ENCODE results near the gene INAFM1. TPM values are rescaled to one million over a fixed set of nuclear protein-coding genes. Genes with fewer than 3 reads are reported as not detected.

INAFM1 gene
- total and polyA plus RNA-seq, 9 of the 15 experiments (the other 6 are each of a cell fraction or from before 2014, with no cell fraction given): 0.71 to 30.9 (median 3.1) TPM

GRCh38 chr19:47231215-47232054 is 43.2 kb upstream of the INAFM1 start (continued):
- no peak for TF ChIP-seq THRB (CRISPR knock-in tag; conservative IDR thresholded peaks at IDR 0.05)
- TF ChIP-seq MTA2 (IDR thresholded peaks at IDR 0.05; ENCODE audit: low read depth): 0 out of 2 replicates have a peak, but pooled peaks have one; percentile 5
- TF ChIP-seq ZNF740 (CRISPR knock-in tag; IDR thresholded peaks at IDR 0.05): peak; percentile 99
- peak in 1 of 2 experiments; percentile 93; a peak in 2 of 4 replicates for TF ChIP-seq ZNF740 (tag; IDR thresholded peaks at IDR 0.05)
- no peak for TF ChIP-seq ZNF780A (CRISPR knock-in tag; IDR thresholded peaks at IDR 0.05)
- no peak for TF ChIP-seq ATF1 (CRISPR knock-in tag; IDR thresholded peaks at IDR 0.05)
- peak; percentile 68 for TF ChIP-seq ATF1 (tag; IDR thresholded peaks at IDR 0.05)
- peak; percentile 67; the same call in 1 of the 2 replicates for TF ChIP-seq NKRF (IDR thresholded peaks at IDR 0.05; ENCODE audit: borderline replicate concordance)
- TF ChIP-seq ZBTB11 (CRISPR knock-in tag; IDR thresholded peaks at IDR 0.05): peak in 1 of 3 experiments; percentile 4; a peak in 1 of 6 replicates
- 0 out of 4 replicates have a peak, but pooled peaks of 1 of the 2 experiments have one; percentile 64 for TF ChIP-seq FOXA3 (CRISPR knock-in tag; conservative IDR thresholded peaks at IDR 0.05 in 1 of 2, IDR thresholded peaks at IDR 0.05 in 1 of 2)
- peak; percentile 65; the same call in 1 of the 2 replicates for TF ChIP-seq CREB1 (IDR thresholded peaks at IDR 0.05)
- TF ChIP-seq CREB1 (CRISPR knock-in tag; IDR thresholded peaks at IDR 0.05): peak; percentile 73
- 0 out of 2 replicates have a peak, but pooled peaks have one; percentile 18 for TF ChIP-seq PKNOX1 (IDR thresholded peaks at IDR 0.05)
- TF ChIP-seq PHF20 (IDR thresholded peaks at IDR 0.05; ENCODE audit: partially characterized antibody): no peak
- 0 out of 2 replicates have a peak, but pooled peaks have one; percentile 70 for TF ChIP-seq GATAD2B (IDR thresholded peaks at IDR 0.05; ENCODE audit: borderline replicate concordance)

All from K562 (cell line).